HFFc6 (cell line): ENCODE data around the gene FILIP1L. TPM values are rescaled to one million over a fixed set of nuclear protein-coding genes. Genes with fewer than 3 reads are reported as not detected.
A peak's percentile ranks its signal among the peaks of the same experiment; 100 is the strongest.

ENCODE experiments used
- DNase-seq: peaks from one replicate; pipeline ENCODE4 v3.0.0-alpha.2; 2018
- H3K27ac Mint-ChIP-seq: 2 replicates; pipeline ENCODE4 v1.8.0; 2020; ENCODE audit warnings: mild to moderate bottlenecking, mixed read lengths
- H3K27me3 Mint-ChIP-seq: 2 replicates; pipeline ENCODE4 v1.8.0; 2021; ENCODE audit warnings: mild to moderate bottlenecking, moderate library complexity, mixed read lengths; ENCODE audit not compliant: insufficient read depth
- H3K36me3 Mint-ChIP-seq: 2 replicates; pipeline ENCODE4 v1.8.0; 2021; ENCODE audit warnings: low read depth, mixed read lengths
- H3K4me1 Mint-ChIP-seq: 2 replicates; pipeline ENCODE4 v1.8.0; 2020; ENCODE audit warnings: low read depth, mixed read lengths
- H3K4me3 Mint-ChIP-seq: 2 replicates; pipeline ENCODE4 v1.8.0; 2020; ENCODE audit warnings: mild to moderate bottlenecking, moderate library complexity, mixed read lengths
- H3K9me3 Mint-ChIP-seq: 2 replicates; pipeline ENCODE4 v1.8.0; 2020; ENCODE audit warnings: mild to moderate bottlenecking, mixed read lengths
- total RNA-seq, 6 experiments: library from RNA; stranded (reverse); fragmentation: NEBNext Ultra II Directional; extraction: Animal tissue kit (Norgen Biotek cat#: 25700); gene quantifications; 2 replicates in 1 of 6; 3 replicates in 5 of 6; pipeline ENCODE4 v1.2.3, GENCODE V29; 2021
- TF ChIP-seq, protein P1 (sequence below): fragments of 200-600 bp; sonication (generic); IDR thresholded peaks from 2 replicates; pipeline ENCODE4 v1.5.0; 2021; ENCODE audit warnings: antibody characterized with exemption, mild to moderate bottlenecking

FILIP1L gene
- total RNA-seq, 6 experiments from 2014 or later = 37.8 to 54.7 (median 48.2) TPM

DNA sequence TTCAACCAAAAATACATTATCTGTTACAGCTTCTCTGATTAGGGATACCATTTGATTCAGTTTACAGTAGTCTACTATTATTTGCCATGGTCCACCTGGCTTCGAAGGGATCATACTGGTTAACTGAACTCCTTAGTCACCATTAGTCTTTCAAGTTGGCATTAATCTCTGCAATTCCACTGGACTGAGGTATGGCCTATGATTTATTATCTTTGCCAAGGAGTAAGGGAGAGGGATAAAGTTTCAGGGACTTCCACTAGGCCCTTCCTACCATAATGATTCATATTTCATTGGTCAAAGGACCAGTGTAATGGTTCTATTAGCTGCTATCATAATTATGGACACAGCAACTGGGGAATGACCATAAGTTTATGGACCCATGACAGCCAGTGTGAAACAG is 303.9 kb downstream of the FILIP1L start:
- no peak overlapping the region for H3K27ac Mint-ChIP-seq
- peaks cover 6% of the 10 kb centered on the region for H3K36me3 Mint-ChIP-seq
- DNase-seq = no peak
- TF ChIP-seq, protein P1, sequence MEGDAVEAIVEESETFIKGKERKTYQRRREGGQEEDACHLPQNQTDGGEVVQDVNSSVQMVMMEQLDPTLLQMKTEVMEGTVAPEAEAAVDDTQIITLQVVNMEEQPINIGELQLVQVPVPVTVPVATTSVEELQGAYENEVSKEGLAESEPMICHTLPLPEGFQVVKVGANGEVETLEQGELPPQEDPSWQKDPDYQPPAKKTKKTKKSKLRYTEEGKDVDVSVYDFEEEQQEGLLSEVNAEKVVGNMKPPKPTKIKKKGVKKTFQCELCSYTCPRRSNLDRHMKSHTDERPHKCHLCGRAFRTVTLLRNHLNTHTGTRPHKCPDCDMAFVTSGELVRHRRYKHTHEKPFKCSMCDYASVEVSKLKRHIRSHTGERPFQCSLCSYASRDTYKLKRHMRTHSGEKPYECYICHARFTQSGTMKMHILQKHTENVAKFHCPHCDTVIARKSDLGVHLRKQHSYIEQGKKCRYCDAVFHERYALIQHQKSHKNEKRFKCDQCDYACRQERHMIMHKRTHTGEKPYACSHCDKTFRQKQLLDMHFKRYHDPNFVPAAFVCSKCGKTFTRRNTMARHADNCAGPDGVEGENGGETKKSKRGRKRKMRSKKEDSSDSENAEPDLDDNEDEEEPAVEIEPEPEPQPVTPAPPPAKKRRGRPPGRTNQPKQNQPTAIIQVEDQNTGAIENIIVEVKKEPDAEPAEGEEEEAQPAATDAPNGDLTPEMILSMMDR = no peak
- H3K9me3 Mint-ChIP-seq = peaks cover 6% of the 10 kb centered on the region
- peaks cover 9% of the 10 kb centered on the region for H3K27me3 Mint-ChIP-seq
- no peaks in the 10 kb centered on the region for H3K4me1 Mint-ChIP-seq
- no peak overlapping the region for H3K4me3 Mint-ChIP-seq

DNA sequence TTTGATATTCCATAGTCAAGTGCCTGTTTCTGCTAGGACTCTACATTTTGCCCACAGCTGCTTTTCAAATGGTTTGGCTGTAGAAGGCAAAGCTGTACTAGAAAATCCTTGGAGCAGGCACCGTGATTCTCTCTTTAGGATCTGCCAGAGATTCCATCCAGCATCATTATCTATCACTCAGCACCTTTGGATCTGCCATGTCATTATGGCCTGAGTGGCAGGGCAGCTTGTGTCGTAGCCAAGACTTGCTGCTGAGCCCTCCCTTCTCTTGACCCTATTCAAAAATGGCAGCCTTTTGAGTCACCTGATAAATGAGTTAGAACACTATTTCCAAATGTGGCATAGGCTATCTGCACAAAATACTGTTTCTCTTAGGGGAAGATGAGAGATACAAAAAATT is 304.7 kb downstream of the FILIP1L start:
- H3K4me1 Mint-ChIP-seq = no peaks in the 10 kb centered on the region
- H3K36me3 Mint-ChIP-seq = peaks cover 10% of the 10 kb centered on the region
- peaks cover 9% of the 10 kb centered on the region for H3K27me3 Mint-ChIP-seq
- H3K9me3 Mint-ChIP-seq = peaks cover 13% of the 10 kb centered on the region
- TF ChIP-seq, protein P1 = no peak
- no peak overlapping the region for H3K27ac Mint-ChIP-seq
- no peak for DNase-seq
- H3K4me3 Mint-ChIP-seq = no peak overlapping the region

DNA sequence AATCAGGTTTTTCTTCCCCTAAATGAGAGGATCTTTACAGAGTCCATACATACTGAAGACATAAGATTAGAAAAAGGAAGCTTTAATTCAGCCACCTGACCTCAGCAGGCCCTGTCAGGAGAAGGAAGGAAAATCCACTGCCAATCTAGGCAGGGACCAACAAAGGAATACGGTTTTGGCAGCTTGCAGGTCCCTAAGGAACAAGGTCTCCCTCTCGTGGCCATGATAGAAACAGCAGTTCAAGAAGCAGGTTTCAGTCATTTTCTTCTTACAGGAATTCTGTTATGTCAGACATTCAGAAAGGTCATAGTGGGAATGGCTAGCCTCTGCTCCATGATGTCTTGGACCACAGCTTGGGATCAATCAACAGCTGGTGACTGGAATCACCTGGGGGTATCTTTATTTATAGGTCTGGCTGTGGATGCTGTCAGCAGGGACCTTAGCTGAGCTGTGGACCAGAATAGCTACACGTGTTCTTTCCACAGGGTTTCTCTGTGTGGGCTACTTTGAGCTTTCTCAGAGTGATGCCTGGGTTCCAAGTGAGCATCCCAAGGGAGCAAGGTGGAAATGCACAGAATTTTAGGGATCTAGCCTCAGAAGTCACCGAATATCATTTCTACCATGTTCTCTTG is 306.0 kb downstream of the FILIP1L start:
- Mint-ChIP-seq H3K36me3 (peaks cover 15% of the 10 kb centered on the region), H3K27me3 (peaks cover 9% of the 10 kb centered on the region), H3K9me3 (peaks cover 21% of the 10 kb centered on the region), H3K4me1 (no peaks in the 10 kb centered on the region), H3K4me3 (no peak overlapping the region), H3K27ac (no peak overlapping the region)
- TF ChIP-seq, protein P1 = peak; percentile 92
- DNase-seq = peak; percentile 76

DNA sequence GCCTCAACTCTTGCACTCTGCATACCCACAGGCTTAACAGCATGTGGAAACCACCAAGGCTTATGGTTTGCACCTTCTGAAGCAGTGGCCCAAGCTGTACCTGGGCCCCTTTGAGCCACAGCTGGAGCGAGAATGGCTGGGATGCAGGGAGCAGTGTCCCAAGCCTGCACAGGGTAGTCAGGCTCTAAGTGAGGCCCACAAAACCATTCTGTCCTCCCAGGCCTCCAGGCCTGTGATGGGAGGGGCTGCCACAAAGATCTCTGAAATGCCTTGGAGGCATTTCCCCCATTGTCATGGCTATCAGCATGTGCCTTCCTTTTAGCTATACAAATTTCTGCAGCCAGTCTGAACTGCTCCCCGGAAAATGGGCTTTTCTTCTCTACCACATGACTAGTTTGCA is 309.1 kb downstream of the FILIP1L start:
- H3K36me3 Mint-ChIP-seq = peaks cover 15% of the 10 kb centered on the region
- H3K9me3 Mint-ChIP-seq = peaks cover 21% of the 10 kb centered on the region
- no peak for DNase-seq
- peaks cover 2% of the 10 kb centered on the region for H3K27me3 Mint-ChIP-seq
- H3K27ac Mint-ChIP-seq = no peak overlapping the region
- TF ChIP-seq, protein P1 = no peak
- no peak overlapping the region for H3K4me3 Mint-ChIP-seq
- no peaks in the 10 kb centered on the region for H3K4me1 Mint-ChIP-seq

DNA sequence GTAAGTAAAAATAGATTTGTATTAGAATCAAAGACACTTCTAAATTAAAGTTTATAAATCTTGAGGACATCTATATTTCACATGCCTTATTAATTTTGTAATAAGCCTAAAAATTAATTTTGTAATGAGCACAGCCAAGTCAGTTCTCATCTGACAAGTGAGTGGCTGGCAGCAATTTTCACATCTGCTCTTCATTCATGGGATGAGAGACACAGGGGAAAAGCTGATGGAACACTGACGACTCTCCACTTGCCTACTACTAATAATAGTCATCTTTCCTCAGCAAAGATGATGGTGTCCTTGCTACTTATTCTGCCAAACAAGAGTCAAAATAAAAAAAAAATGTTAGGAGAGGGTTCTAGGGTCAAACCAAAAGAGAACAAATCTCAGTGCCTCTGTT is 311.0 kb downstream of the FILIP1L start:
- H3K9me3 Mint-ChIP-seq = peaks cover 21% of the 10 kb centered on the region
- H3K4me1 Mint-ChIP-seq = no peaks in the 10 kb centered on the region
- TF ChIP-seq, protein P1 = no peak
- DNase-seq = no peak
- no peak overlapping the region for H3K4me3 Mint-ChIP-seq
- H3K27me3 Mint-ChIP-seq = peaks cover 2% of the 10 kb centered on the region
- no peak overlapping the region for H3K27ac Mint-ChIP-seq
- H3K36me3 Mint-ChIP-seq = peaks cover 15% of the 10 kb centered on the region
